ENCODE data around the gene GNPNAT1.
A peak's percentile ranks its signal among the peaks of the same experiment; 100 is the strongest.
"Not testable (repeated sequence)": the region's sequence is repeated elsewhere in the genome, so short reads cannot be mapped to it uniquely, and the experiment has no call there.

Gene GNPNAT1

GRCh38 chr14:52790011-52790755 is 1.2 kb downstream of the GNPNAT1 start:
- DNase-seq (ENCODE audit: low read depth, low spot score) = no peak

- no peak for DNase-seq (ENCODE audit: low read depth, low spot score)
These were observed 2.3 kb downstream of the GNPNAT1 start for GRCh38 chr14:52789118-52789517.

GRCh38 chr14:52786887-52787286 is 4.5 kb downstream of the GNPNAT1 start:
- DNase-seq (ENCODE audit: low read depth, low spot score) = no peak

GRCh38 chr14:52783206-52783605 is 8.2 kb downstream of the GNPNAT1 start:
- DNase-seq (ENCODE audit: low read depth, low spot score) = no peak

GRCh38 chr14:52781629-52782028 is 9.8 kb downstream of the GNPNAT1 start:
- no peak for DNase-seq (ENCODE audit: low read depth, low spot score)

GRCh38 chr14:52780893-52781292 is 10.5 kb downstream of the GNPNAT1 start:
- DNase-seq (ENCODE audit: low read depth, low spot score) = no peak

- no peak for DNase-seq (ENCODE audit: low read depth, low spot score)
These were observed 12.7 kb downstream of the GNPNAT1 start for GRCh38 chr14:52778702-52779101.

GRCh38 chr14:52776816-52777215 is 14.6 kb downstream of the GNPNAT1 start:
- no peak for DNase-seq (ENCODE audit: low read depth, low spot score)

GRCh38 chr14:52769887-52770286 is 21.5 kb downstream of the GNPNAT1 start:
- DNase-seq (ENCODE audit: low read depth, low spot score) = no peak

- no peak for DNase-seq (ENCODE audit: low read depth, low spot score)
These were observed 24.2 kb downstream of the GNPNAT1 start for GRCh38 chr14:52767058-52767833.

GRCh38 chr14:52762923-52763322 is 28.5 kb downstream of the GNPNAT1 start:
- DNase-seq (ENCODE audit: low read depth, low spot score) = not testable (repeated sequence)

GRCh38 chr14:52759145-52759544 is 32.3 kb downstream of the GNPNAT1 start:
- DNase-seq (ENCODE audit: low read depth, low spot score) = no peak

GRCh38 chr14:52755607-52756316 is 35.6 kb downstream of the GNPNAT1 start:
- DNase-seq (ENCODE audit: low read depth, low spot score) = no peak

- no peak for DNase-seq (ENCODE audit: low read depth, low spot score)
These were observed 42.6 kb downstream of the GNPNAT1 start for GRCh38 chr14:52748647-52749292.

GRCh38 chr14:52741865-52742264 is 49.5 kb downstream of the GNPNAT1 start:
- no peak for DNase-seq (ENCODE audit: low read depth, low spot score)

GRCh38 chr14:52740751-52741150 is 50.7 kb downstream of the GNPNAT1 start:
- DNase-seq (ENCODE audit: low read depth, low spot score) = no peak

GRCh38 chr14:52738409-52738808 is 53.0 kb downstream of the GNPNAT1 start:
- no peak for DNase-seq (ENCODE audit: low read depth, low spot score)

- no peak for DNase-seq (ENCODE audit: low read depth, low spot score)
These were observed 55.4 kb downstream of the GNPNAT1 start for GRCh38 chr14:52735921-52736489.

GRCh38 chr14:52733824-52734223 is 57.6 kb downstream of the GNPNAT1 start:
- no peak for DNase-seq (ENCODE audit: low read depth, low spot score)

GRCh38 chr14:52730709-52731111 is 60.7 kb downstream of the GNPNAT1 start:
- DNase-seq (ENCODE audit: low read depth, low spot score) = no peak

- DNase-seq (ENCODE audit: low read depth, low spot score) = peak; percentile 96
These were observed 61.3 kb downstream of the GNPNAT1 start, which contains the start of gene STYX for GRCh38 chr14:52729925-52730708. Gene STYX, plus strand, starts transcription at chr14:52730166. Its CDS starts 309 bp downstream, at chr14:52730475.

Data from brain pericyte (primary cell).